ENCODE results near the gene GABPB2.

GRCh38 chr1:151069103-151069486, 1.5 kb upstream of the GABPB2 start:
- TF ChIP-seq CTCF (IDR thresholded peaks at IDR 0.05) (no peak), POLR2A (IDR thresholded peaks at IDR 0.05; ENCODE audit: low read length) (no peak), PHF8 (IDR thresholded peaks at IDR 0.05; ENCODE audit: borderline replicate concordance, low read depth) (no peak), SREBF2 (IDR thresholded peaks at IDR 0.05) (no peak)

Data from A549 (cell line).